Coronary artery (tissue), 2 donors: Measurements from ENCODE around the gene BGN.

ENCODE experiments used
- DNase-seq: peaks from one replicate; pipeline ENCODE4 v3.0.0-alpha.2; 2017; ENCODE audit warnings: low spot score
- H3K27ac ChIP-seq, 2 donors: fragments of 200-600 bp; sonication (generic); one replicate each; pipeline ENCODE4 v1.5.1; 2016 to 2019
- H3K4me3 ChIP-seq: fragments of 200-600 bp; sonication (generic); 2 replicates; pipeline ENCODE4 v1.5.1; 2016; ENCODE audit warnings: mild to moderate bottlenecking, moderate library complexity
- TF ChIP-seq, protein P1 (sequence below): fragments of 200-600 bp; sonication (generic); IDR thresholded peaks from one replicate; pipeline ENCODE4 v1.5.1; 2019; ENCODE audit warnings: antibody characterized with exemption

BGN gene

DNA sequence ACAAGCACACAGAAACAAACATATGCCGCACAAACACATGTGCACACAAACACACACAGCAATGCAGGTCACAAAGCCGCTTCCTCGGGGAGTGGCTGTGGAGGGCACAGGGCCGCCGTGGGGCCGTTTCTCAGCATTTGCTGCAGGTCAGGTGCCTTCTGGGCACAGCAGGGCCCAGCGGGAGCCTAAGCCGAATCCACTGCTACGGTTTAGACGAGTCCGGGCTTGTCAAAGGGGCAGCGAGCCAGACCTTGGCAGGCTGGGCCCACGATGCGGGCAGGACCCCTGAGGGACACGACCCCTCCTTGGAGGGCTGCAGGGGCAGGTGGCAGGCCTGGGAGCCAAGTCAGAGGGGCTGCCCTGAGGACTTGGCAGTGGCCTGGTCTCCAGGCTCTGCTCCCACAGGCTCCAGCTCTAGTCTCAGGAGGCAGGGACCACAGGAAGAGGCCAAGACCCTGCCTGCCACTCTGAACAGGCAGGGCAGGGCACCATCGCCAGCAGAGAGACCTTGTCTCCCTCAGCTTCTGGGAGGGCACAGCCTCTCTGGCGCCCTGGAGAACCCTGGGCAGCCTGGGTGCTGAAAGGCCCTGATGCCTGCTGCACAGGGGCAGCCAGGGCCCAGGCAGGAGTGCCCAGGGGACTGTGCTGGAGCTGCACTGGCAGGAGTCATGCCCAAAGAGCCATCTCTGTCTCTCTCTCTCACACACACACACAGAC, 17.2 kb downstream of the BGN start:
- Histone ChIP-seq H3K4me3 (no peak overlapping the region), H3K27ac (peak overlapping the region in 1 of 2 donors; percentile 8)
- TF ChIP-seq, protein P1, sequence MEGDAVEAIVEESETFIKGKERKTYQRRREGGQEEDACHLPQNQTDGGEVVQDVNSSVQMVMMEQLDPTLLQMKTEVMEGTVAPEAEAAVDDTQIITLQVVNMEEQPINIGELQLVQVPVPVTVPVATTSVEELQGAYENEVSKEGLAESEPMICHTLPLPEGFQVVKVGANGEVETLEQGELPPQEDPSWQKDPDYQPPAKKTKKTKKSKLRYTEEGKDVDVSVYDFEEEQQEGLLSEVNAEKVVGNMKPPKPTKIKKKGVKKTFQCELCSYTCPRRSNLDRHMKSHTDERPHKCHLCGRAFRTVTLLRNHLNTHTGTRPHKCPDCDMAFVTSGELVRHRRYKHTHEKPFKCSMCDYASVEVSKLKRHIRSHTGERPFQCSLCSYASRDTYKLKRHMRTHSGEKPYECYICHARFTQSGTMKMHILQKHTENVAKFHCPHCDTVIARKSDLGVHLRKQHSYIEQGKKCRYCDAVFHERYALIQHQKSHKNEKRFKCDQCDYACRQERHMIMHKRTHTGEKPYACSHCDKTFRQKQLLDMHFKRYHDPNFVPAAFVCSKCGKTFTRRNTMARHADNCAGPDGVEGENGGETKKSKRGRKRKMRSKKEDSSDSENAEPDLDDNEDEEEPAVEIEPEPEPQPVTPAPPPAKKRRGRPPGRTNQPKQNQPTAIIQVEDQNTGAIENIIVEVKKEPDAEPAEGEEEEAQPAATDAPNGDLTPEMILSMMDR = no peak
- DNase-seq = no peak

DNA sequence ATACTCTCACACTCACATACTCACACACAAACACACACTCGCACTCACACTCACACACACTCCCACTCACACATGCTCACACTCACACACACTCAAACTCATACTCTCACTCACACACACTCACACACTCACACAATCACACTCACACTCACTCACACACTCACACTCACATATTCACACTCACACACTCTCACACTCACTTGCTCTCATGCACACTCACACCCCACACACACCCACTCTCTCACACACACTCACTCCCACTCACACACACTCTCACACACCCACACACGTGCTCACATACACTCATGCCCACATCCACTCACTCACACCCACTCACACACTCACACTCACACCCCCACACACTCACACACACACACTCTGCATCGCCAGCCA, 17.7 kb downstream of the BGN start:
- no peak for DNase-seq
- no peak overlapping the region for H3K4me3 ChIP-seq
- TF ChIP-seq, protein P1 = no peak
- peak overlapping the region in 1 of 2 donors; percentile 8 for H3K27ac ChIP-seq

DNA sequence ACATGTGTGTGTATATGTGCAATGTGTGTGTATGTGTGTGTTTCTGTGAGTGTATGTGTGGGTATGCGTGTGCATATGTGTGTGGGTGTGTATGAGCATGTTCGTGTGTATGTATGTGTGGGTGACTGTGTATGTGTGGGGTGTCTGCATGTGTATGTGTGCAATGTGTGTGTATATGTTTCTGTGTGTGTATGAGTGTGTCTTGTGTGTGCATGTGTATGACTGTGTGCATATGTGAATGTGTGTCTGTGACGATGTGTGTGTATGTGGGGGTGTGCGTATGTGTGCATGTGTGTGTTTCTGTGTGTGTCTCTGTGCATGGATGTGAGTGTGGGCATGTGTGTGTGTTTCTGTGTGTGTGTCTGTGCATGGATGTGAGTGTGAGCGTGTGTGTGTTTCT, 18.5 kb downstream of the BGN start:
- Histone ChIP-seq H3K27ac (no peak overlapping the region), H3K4me3 (no peak overlapping the region)
- TF ChIP-seq, protein P1 = no peak
- no peak for DNase-seq

DNA sequence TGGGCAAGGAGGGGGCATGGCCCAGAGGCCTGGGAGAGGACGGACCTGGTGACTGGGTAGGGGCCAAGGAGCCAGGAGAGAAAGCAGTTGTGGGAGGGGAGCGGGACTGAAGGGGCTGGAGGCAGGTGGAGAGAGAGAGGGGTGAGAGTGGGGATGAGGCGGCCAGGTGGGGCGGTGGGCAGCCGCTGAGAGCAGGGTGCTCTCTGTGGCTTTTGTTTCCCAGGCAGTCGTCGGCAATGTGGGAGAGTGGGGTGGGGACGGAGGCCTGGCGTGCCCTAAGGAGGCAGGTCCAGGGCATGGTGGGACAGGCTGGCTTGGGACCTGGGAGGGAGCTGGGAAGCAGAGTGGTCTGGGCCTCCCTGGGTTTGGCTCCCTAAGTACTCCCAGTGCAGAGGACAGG, 19.5 kb downstream of the BGN start:
- Histone ChIP-seq H3K4me3 (no peak overlapping the region), H3K27ac (no peak overlapping the region)
- no peak for DNase-seq
- TF ChIP-seq, protein P1 = no peak

DNA sequence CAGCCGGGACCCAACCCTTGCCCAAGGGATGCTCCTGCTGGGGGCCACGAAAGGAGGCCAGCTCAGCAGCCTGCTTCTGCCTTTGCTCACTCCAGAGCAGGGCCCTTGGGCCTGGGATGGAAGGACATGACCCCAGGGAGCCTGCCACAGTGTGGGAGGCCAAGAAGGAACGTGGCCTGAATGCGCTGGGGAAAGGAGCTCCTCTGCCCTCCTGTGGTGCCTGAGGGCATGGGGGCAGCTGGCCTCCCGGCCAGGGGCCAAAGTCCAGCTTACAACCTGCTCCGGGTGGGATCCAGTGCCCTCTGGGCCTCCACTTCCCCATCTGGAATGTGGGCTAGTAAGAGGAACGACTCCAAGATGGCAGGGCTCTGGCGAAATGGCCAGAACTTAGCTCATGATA, 20.7 kb downstream of the BGN start:
- no peak for DNase-seq
- no peak overlapping the region for H3K4me3 ChIP-seq
- H3K27ac ChIP-seq = no peak overlapping the region
- TF ChIP-seq, protein P1 = no peak

DNA sequence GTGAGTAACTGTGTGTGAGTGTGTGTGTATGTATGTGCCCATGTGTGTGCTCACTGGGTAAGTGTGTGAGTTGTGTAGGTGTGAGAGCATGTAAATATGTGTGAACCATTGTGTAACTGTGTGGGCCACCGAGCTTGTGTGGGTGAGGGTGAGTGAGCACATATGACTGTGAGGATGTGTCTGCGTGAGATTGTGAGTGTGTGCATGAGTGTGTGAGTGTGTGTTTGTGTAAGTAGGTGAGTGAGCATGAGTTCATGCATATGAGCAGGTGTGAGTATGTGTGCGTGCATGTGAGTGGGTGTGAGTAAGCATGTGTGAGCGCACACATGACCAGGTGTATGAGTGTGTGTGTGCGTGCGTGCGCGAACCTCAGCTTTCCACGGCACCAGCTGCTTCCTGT, 21.3 kb downstream of the BGN start:
- DNase-seq = no peak
- no peak overlapping the region for H3K27ac ChIP-seq
- TF ChIP-seq, protein P1 = no peak
- no peak overlapping the region for H3K4me3 ChIP-seq

DNA sequence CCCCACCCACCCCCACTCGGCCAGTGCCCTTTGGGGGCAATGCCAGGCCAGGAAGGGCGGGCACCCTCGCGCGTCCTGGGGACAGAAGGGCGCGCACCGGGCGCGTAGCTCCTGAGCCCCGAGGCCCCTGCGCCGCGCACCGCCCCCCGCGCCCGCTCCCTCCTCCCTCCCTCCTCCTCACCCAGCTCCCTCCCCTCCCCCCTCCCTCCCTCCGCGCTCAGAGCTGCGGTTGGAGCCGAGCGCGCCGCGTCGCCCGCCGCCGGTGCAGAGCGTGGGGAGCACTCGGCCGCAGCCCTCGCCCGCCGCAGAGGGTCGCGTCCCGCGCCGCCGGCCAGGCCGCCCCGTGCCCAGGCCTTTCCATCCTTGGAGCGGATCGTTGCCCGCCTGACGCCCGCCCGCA, 22.6 kb downstream of the BGN start, which contains the start of gene ATP2B3:
ATP2B3 (plus strand) TSS at position 220 of the 400 bp plus-strand sequence. CDS start 18,606 bp downstream, outside the sequence.
- no peak for DNase-seq
- Histone ChIP-seq H3K4me3 (peak within 1 kb of the TSS; percentile 21), H3K27ac (no peak within 1 kb of the TSS)
- TF ChIP-seq, protein P1 = no peak
